Measurements from ENCODE around the gene FERMT1.

Gene FERMT1

DNA sequence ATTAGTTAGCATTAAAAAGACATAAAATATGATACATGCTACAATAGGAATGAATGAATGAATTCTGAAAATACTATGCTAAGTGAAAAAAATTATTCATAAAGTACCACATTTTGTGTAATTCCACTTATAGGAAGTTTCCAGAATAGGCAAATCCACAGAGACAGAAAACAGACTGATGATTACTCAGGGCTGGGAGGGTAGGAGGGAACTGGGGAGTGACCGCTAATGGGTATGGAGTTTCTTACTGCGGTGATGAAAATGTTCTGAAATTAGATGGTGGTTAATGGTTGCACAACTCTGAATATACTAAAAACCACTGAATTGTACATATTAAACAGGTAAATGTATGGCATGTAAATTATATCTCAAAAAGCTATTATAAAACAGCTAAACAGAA, 22.6 kb downstream of the FERMT1 start:
- no peaks in the 10 kb centered on the region for H3K36me3 ChIP-seq (ENCODE audit: control insufficient read depth in 5 of 5, insufficient read depth in 5 of 5, low read length in 5 of 5)
- no peak overlapping the region for H3K27ac ChIP-seq (ENCODE audit: low read depth, low read length)
- H3K9ac ChIP-seq (ENCODE audit: low read length in 5 of 5): no peak overlapping the region
- no peak overlapping the region for H3K4me3 ChIP-seq (ENCODE audit: low read depth in 1 of 5, low read length in 5 of 5)
- H3K27me3 ChIP-seq (ENCODE audit: control insufficient read depth in 5 of 5, insufficient read depth in 4 of 5, low read length in 5 of 5): no peaks in the 10 kb centered on the region
- H3K4me1 ChIP-seq (ENCODE audit: control insufficient read depth in 5 of 5, insufficient read depth in 5 of 5, low read length in 5 of 5): no peaks in the 10 kb centered on the region
- H3K9me3 ChIP-seq (ENCODE audit: control insufficient read depth in 5 of 5, low read length in 5 of 5): no peaks in the 10 kb centered on the region

- Histone ChIP-seq H3K27ac (ENCODE audit: low read depth, low read length) (no peak overlapping the region), H3K4me3 (ENCODE audit: low read depth in 1 of 5, low read length in 5 of 5) (no peak overlapping the region), H3K9ac (ENCODE audit: low read length in 5 of 5) (no peak overlapping the region), H3K9me3 (ENCODE audit: control insufficient read depth in 5 of 5, low read length in 5 of 5) (no peaks in the 10 kb centered on the region), H3K36me3 (ENCODE audit: control insufficient read depth in 5 of 5, insufficient read depth in 5 of 5, low read length in 5 of 5) (no peaks in the 10 kb centered on the region), H3K27me3 (ENCODE audit: control insufficient read depth in 5 of 5, insufficient read depth in 4 of 5, low read length in 5 of 5) (no peaks in the 10 kb centered on the region), H3K4me1 (ENCODE audit: control insufficient read depth in 5 of 5, insufficient read depth in 5 of 5, low read length in 5 of 5) (no peaks in the 10 kb centered on the region)
Measured at GRCh38 chr20:6099819-6100218, 23.0 kb downstream of the FERMT1 start.

DNA sequence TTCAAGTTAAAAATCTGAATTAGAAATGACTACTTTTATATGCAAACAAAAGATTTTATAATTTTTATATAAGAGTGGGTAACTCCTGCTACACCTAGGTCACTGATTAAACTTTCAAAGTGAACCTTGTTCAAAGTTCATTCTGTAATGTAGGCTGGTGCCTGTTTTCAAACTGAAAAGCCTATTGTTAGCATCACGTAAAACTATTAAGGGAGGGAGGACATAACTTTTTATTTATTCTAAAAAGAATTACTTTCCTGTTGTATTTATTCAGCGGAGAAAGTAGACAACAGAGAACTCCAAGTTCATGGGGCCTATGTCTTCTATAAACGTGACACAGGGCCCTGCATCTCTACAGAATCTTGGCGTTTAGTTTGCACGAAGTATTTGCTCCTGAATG, 27.4 kb downstream of the FERMT1 start:
- Histone ChIP-seq H3K27me3 (ENCODE audit: control insufficient read depth in 5 of 5, insufficient read depth in 4 of 5, low read length in 5 of 5) (peaks cover 0 to 2% (median 0%) of the 10 kb centered on the region in 5 donors), H3K27ac (ENCODE audit: low read depth, low read length) (no peak overlapping the region), H3K4me3 (ENCODE audit: low read depth in 1 of 5, low read length in 5 of 5) (no peak overlapping the region), H3K36me3 (ENCODE audit: control insufficient read depth in 5 of 5, insufficient read depth in 5 of 5, low read length in 5 of 5) (no peaks in the 10 kb centered on the region), H3K4me1 (ENCODE audit: control insufficient read depth in 5 of 5, insufficient read depth in 5 of 5, low read length in 5 of 5) (no peaks in the 10 kb centered on the region), H3K9ac (ENCODE audit: low read length in 5 of 5) (no peak overlapping the region), H3K9me3 (ENCODE audit: control insufficient read depth in 5 of 5, low read length in 5 of 5) (no peaks in the 10 kb centered on the region)

DNA sequence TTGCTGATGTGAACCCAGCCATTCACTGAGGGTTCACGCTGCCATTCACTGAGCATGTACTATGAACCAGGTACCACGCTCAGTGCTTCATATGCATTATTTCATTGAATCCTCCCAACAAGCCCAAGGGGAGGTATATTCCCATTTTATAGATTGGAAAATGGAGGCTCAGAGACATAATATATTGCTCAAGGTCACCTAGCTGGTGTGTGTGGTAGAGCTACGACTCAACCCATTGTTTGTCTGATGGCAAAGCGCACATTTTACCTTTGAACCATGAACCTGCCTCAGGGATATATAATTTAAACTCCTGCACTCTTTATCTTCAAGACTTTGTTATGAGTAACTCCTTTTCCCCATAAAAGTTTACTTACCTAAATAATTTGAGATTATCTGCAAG, 28.3 kb downstream of the FERMT1 start:
- no peaks in the 10 kb centered on the region for H3K9me3 ChIP-seq (ENCODE audit: control insufficient read depth in 5 of 5, low read length in 5 of 5)
- no peaks in the 10 kb centered on the region for H3K36me3 ChIP-seq (ENCODE audit: control insufficient read depth in 5 of 5, insufficient read depth in 5 of 5, low read length in 5 of 5)
- no peak overlapping the region for H3K9ac ChIP-seq (ENCODE audit: low read length in 5 of 5)
- H3K27me3 ChIP-seq (ENCODE audit: control insufficient read depth in 5 of 5, insufficient read depth in 4 of 5, low read length in 5 of 5): peaks cover 0 to 2% (median 0%) of the 10 kb centered on the region in 5 donors
- H3K4me3 ChIP-seq (ENCODE audit: low read depth in 1 of 5, low read length in 5 of 5): no peak overlapping the region
- H3K4me1 ChIP-seq (ENCODE audit: control insufficient read depth in 5 of 5, insufficient read depth in 5 of 5, low read length in 5 of 5): no peaks in the 10 kb centered on the region
- no peak overlapping the region for H3K27ac ChIP-seq (ENCODE audit: low read depth, low read length)

GRCh38 chr20:6094063-6094462, 28.8 kb downstream of the FERMT1 start:
- Histone ChIP-seq H3K4me3 (ENCODE audit: low read depth in 1 of 5, low read length in 5 of 5) (no peak overlapping the region), H3K9me3 (ENCODE audit: control insufficient read depth in 5 of 5, low read length in 5 of 5) (no peaks in the 10 kb centered on the region), H3K27me3 (ENCODE audit: control insufficient read depth in 5 of 5, insufficient read depth in 4 of 5, low read length in 5 of 5) (peaks cover 0 to 2% (median 0%) of the 10 kb centered on the region in 5 donors), H3K9ac (ENCODE audit: low read length in 5 of 5) (no peak overlapping the region), H3K36me3 (ENCODE audit: control insufficient read depth in 5 of 5, insufficient read depth in 5 of 5, low read length in 5 of 5) (no peaks in the 10 kb centered on the region), H3K27ac (ENCODE audit: low read depth, low read length) (no peak overlapping the region), H3K4me1 (ENCODE audit: control insufficient read depth in 5 of 5, insufficient read depth in 5 of 5, low read length in 5 of 5) (no peaks in the 10 kb centered on the region)

DNA sequence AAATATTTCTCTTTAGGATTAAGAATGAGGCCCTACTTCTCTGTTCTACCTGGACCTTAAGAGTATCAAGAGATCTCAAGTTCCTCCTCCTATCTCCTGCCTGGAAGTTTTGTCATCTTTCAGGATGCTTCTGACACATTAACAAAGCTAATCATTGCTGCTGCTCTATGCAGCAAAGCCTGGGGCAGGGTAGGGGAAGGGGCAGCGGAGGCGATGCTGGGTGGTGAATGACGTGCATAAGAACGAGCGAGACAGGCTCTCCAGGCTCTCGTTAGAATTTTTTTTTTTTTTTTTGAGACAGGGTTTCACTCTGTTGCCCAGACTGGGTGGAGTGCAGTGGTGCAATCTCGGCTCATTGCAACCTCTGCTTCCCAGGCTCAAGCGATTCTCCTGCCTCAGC, 31.2 kb downstream of the FERMT1 start:
- H3K4me3 ChIP-seq (ENCODE audit: low read depth in 1 of 5, low read length in 5 of 5): no peak overlapping the region
- no peak overlapping the region for H3K9ac ChIP-seq (ENCODE audit: low read length in 5 of 5)
- H3K36me3 ChIP-seq (ENCODE audit: control insufficient read depth in 5 of 5, insufficient read depth in 5 of 5, low read length in 5 of 5): no peaks in the 10 kb centered on the region
- peaks cover 0 to 2% (median 0%) of the 10 kb centered on the region in 5 donors for H3K27me3 ChIP-seq (ENCODE audit: control insufficient read depth in 5 of 5, insufficient read depth in 4 of 5, low read length in 5 of 5)
- no peaks in the 10 kb centered on the region for H3K9me3 ChIP-seq (ENCODE audit: control insufficient read depth in 5 of 5, low read length in 5 of 5)
- no peak overlapping the region for H3K27ac ChIP-seq (ENCODE audit: low read depth, low read length)
- no peaks in the 10 kb centered on the region for H3K4me1 ChIP-seq (ENCODE audit: control insufficient read depth in 5 of 5, insufficient read depth in 5 of 5, low read length in 5 of 5)

- H3K27ac ChIP-seq (ENCODE audit: low read depth, low read length): no peak overlapping the region
- no peaks in the 10 kb centered on the region for H3K36me3 ChIP-seq (ENCODE audit: control insufficient read depth in 5 of 5, insufficient read depth in 5 of 5, low read length in 5 of 5)
- H3K27me3 ChIP-seq (ENCODE audit: control insufficient read depth in 5 of 5, insufficient read depth in 4 of 5, low read length in 5 of 5): no peaks in the 10 kb centered on the region
- H3K4me3 ChIP-seq (ENCODE audit: low read depth in 1 of 5, low read length in 5 of 5): no peak overlapping the region
- H3K4me1 ChIP-seq (ENCODE audit: control insufficient read depth in 5 of 5, insufficient read depth in 5 of 5, low read length in 5 of 5): no peaks in the 10 kb centered on the region
- no peak overlapping the region for H3K9ac ChIP-seq (ENCODE audit: low read length in 5 of 5)
- H3K9me3 ChIP-seq (ENCODE audit: control insufficient read depth in 5 of 5, low read length in 5 of 5): no peaks in the 10 kb centered on the region
Measured at GRCh38 chr20:6086868-6087267, 36.0 kb downstream of the FERMT1 start.

DNA sequence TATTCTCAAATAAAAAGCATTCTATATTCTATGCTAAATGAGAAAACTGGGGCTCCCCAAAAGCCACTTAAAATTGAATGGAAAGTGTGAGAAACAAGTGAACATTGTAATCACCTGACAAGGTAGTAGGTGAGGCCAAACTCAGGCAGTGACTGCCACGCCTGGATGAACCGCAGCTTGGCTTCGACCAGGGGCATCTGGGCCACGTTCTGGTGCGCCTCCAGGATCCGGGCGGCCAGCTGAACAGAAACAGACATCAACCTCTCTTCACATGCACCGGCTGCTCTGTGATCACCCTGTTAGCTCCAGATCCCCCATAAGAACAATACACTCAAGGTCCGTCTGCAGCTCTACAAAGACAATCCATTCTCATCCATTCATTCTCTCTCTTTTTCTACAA, 38.9 kb downstream of the FERMT1 start:
- no peaks in the 10 kb centered on the region for H3K27me3 ChIP-seq (ENCODE audit: control insufficient read depth in 5 of 5, insufficient read depth in 4 of 5, low read length in 5 of 5)
- H3K4me3 ChIP-seq (ENCODE audit: low read depth in 1 of 5, low read length in 5 of 5): no peak overlapping the region
- peaks cover 0 to 7% (median 0%) of the 10 kb centered on the region in 5 donors for H3K4me1 ChIP-seq (ENCODE audit: control insufficient read depth in 5 of 5, insufficient read depth in 5 of 5, low read length in 5 of 5)
- no peaks in the 10 kb centered on the region for H3K9me3 ChIP-seq (ENCODE audit: control insufficient read depth in 5 of 5, low read length in 5 of 5)
- H3K36me3 ChIP-seq (ENCODE audit: control insufficient read depth in 5 of 5, insufficient read depth in 5 of 5, low read length in 5 of 5): no peaks in the 10 kb centered on the region
- no peak overlapping the region for H3K27ac ChIP-seq (ENCODE audit: low read depth, low read length)
- no peak overlapping the region for H3K9ac ChIP-seq (ENCODE audit: low read length in 5 of 5)

GRCh38 chr20:6081236-6081635, 41.6 kb downstream of the FERMT1 start:
- H3K9me3 ChIP-seq (ENCODE audit: control insufficient read depth in 5 of 5, low read length in 5 of 5): no peaks in the 10 kb centered on the region
- H3K27ac ChIP-seq (ENCODE audit: low read depth, low read length): no peak overlapping the region
- peaks cover 0 to 7% (median 0%) of the 10 kb centered on the region in 5 donors for H3K4me1 ChIP-seq (ENCODE audit: control insufficient read depth in 5 of 5, insufficient read depth in 5 of 5, low read length in 5 of 5)
- H3K27me3 ChIP-seq (ENCODE audit: control insufficient read depth in 5 of 5, insufficient read depth in 4 of 5, low read length in 5 of 5): no peaks in the 10 kb centered on the region
- H3K36me3 ChIP-seq (ENCODE audit: control insufficient read depth in 5 of 5, insufficient read depth in 5 of 5, low read length in 5 of 5): no peaks in the 10 kb centered on the region
- no peak overlapping the region for H3K4me3 ChIP-seq (ENCODE audit: low read depth in 1 of 5, low read length in 5 of 5)
- no peak overlapping the region for H3K9ac ChIP-seq (ENCODE audit: low read length in 5 of 5)

GRCh38 chr20:6079016-6079415, 43.8 kb downstream of the FERMT1 start:
- Histone ChIP-seq H3K4me1 (ENCODE audit: control insufficient read depth in 5 of 5, insufficient read depth in 5 of 5, low read length in 5 of 5) (peaks cover 0 to 26% (median 15%) of the 10 kb centered on the region in 5 donors), H3K9ac (ENCODE audit: low read length in 5 of 5) (no peak overlapping the region), H3K27ac (ENCODE audit: low read depth, low read length) (no peak overlapping the region), H3K36me3 (ENCODE audit: control insufficient read depth in 5 of 5, insufficient read depth in 5 of 5, low read length in 5 of 5) (no peaks in the 10 kb centered on the region), H3K4me3 (ENCODE audit: low read depth in 1 of 5, low read length in 5 of 5) (no peak overlapping the region), H3K9me3 (ENCODE audit: control insufficient read depth in 5 of 5, low read length in 5 of 5) (no peaks in the 10 kb centered on the region), H3K27me3 (ENCODE audit: control insufficient read depth in 5 of 5, insufficient read depth in 4 of 5, low read length in 5 of 5) (no peaks in the 10 kb centered on the region)
